ENCODE data around the gene COG5. TPM values are rescaled to one million over a fixed set of nuclear protein-coding genes. Genes with fewer than 3 reads are reported as not detected.
A peak's percentile ranks its signal among the peaks of the same experiment; 100 is the strongest.

Gene COG5
- total RNA-seq, 1 donor: 53.8 TPM

DNA sequence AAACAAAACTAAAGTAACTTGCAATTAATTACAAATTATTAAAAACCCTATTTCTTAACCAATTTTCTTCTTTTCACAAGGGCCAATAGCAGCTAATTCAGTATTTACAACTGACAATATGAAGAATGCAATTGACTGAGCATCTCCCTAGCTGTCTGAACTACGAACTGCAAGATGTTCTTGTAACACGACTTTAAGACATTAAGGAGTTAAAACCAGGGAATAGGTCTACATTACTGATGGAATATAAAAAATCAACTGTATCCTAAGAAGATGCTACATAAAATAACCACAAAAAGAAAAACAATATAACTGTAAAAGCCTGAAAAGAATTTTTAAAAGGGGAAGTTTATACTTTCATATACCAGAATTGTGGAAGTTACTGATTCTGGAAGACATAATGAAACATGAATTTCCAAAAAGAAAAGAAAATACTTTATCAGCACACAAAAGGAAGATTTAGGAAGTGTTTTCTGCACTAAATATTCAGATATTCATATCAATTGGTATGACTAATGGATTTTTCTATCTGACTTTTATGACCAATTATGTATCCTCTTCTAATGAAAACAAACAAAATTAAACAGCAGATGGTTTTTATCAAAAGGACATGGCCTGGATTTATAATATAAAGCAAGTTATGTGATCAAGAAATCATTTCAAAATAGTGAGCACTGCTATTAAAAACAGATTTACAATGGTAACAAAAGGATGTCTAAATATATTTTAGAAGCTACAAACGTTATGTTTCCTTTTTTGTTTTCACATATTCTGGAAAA lies 92.2 kb downstream of the COG5 start:
- TF ChIP-seq, protein P1, sequence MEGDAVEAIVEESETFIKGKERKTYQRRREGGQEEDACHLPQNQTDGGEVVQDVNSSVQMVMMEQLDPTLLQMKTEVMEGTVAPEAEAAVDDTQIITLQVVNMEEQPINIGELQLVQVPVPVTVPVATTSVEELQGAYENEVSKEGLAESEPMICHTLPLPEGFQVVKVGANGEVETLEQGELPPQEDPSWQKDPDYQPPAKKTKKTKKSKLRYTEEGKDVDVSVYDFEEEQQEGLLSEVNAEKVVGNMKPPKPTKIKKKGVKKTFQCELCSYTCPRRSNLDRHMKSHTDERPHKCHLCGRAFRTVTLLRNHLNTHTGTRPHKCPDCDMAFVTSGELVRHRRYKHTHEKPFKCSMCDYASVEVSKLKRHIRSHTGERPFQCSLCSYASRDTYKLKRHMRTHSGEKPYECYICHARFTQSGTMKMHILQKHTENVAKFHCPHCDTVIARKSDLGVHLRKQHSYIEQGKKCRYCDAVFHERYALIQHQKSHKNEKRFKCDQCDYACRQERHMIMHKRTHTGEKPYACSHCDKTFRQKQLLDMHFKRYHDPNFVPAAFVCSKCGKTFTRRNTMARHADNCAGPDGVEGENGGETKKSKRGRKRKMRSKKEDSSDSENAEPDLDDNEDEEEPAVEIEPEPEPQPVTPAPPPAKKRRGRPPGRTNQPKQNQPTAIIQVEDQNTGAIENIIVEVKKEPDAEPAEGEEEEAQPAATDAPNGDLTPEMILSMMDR (IDR thresholded peaks at IDR 0.05; ENCODE audit: insufficient read depth, low read length): peak; percentile 23
- no peak overlapping the region for H3K4me3 ChIP-seq (ENCODE audit: low read depth, low read length)
- no peak for DNase-seq (ENCODE audit: low read depth)

DNA sequence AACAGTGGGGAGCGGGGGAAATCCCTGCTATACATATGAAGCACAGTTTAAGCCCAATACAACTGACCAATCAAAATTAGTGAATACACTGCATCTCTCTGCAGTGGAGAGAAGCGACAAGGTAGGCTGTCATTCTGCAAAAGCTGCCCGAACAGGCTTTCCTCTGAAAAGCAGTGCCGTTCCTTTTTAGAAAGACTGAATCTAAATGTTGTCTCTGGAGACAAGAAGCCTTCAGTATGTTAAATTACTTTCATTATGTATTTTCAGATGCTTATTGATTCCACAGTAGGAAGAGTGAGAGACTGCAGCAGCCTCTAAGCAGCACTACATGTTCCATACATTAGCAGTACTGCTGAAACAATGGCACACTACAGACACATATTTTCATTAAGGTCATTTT lies 93.8 kb downstream of the COG5 start, which contains the start of gene GPR22:
TSS of gene GPR22 (plus strand) at position 129 of the 400 bp plus-strand sequence. CDS start 4,004 bp downstream, outside the sequence.
- no peak for DNase-seq (ENCODE audit: low read depth)
- TF ChIP-seq, protein P1 (IDR thresholded peaks at IDR 0.05; ENCODE audit: insufficient read depth, low read length): no peak
- H3K4me3 ChIP-seq (ENCODE audit: low read depth, low read length): no peak within 1 kb of the TSS

DNA sequence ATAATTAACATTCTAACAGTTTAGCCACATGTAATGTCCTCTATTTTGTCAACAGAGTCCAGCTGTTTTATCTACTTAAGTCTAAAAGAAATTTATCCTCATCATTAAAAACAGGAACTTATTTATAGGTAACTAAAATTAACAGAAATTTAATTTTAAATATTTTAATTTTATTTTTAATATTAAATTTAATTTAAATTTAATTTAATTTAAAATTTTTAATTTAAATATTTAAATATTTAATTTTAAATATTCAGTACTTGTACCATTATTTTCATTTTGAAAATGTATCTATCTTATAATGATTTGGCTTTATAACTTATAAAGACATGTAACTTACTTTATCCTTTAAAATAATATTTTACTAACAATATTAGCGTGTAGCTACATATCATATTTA lies 94.9 kb downstream of the COG5 start:
- DNase-seq (ENCODE audit: low read depth): no peak
- no peak overlapping the region for H3K4me3 ChIP-seq (ENCODE audit: low read depth, low read length)
- TF ChIP-seq, protein P1 (IDR thresholded peaks at IDR 0.05; ENCODE audit: insufficient read depth, low read length): no peak

- no peak overlapping the region for H3K4me3 ChIP-seq (ENCODE audit: low read depth, low read length)
- no peak for DNase-seq (ENCODE audit: low read depth)
- TF ChIP-seq, protein P1 (IDR thresholded peaks at IDR 0.05; ENCODE audit: insufficient read depth, low read length): no peak
Observed at GRCh38 chr7:107467972-107468371, 95.7 kb downstream of the COG5 start.

DNA sequence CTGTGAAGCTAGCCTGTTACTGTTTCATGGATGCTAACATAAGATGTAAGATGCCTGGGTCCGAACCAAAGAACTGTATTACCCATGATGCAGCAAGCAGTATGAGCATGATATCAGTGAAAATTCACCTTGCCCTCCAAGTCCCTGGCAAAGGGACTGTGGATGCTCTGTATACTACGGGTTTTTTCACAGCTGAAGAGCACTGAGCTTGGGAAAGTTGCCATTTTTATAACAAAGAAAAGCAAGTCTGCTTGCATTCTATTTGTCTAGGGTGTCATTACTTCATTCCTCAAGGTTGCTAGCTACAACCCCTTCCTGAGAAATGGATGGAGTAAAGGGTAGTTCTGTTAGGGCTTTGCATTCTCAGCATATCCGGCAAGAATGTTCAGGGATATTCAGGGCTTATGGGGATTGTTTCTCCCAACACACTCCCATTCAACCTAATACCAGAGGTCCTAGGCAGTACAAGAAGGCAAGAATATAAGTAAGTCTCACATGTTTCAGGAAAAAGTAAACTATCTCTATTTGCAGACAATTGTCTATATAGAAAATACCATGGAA lies 99.0 kb downstream of the COG5 start:
- DNase-seq (ENCODE audit: low read depth): no peak
- no peak overlapping the region for H3K4me3 ChIP-seq (ENCODE audit: low read depth, low read length)
- TF ChIP-seq, protein P1 (IDR thresholded peaks at IDR 0.05; ENCODE audit: insufficient read depth, low read length): no peak

- peak; percentile 86 for DNase-seq (ENCODE audit: low read depth)
- H3K4me3 ChIP-seq (ENCODE audit: low read depth, low read length): no peak overlapping the region
- TF ChIP-seq, protein P1 (IDR thresholded peaks at IDR 0.05; ENCODE audit: insufficient read depth, low read length): peak; percentile 89
Observed at GRCh38 chr7:107463139-107464078, 100.3 kb downstream of the COG5 start.
